Measurements from ENCODE around the gene ASPN. TPM values are rescaled to one million over a fixed set of nuclear protein-coding genes. Genes with fewer than 3 reads are reported as not detected.

ASPN gene
- total and polyA plus RNA-seq, 4 donors = 6.4 to 11.4 (median 6.9) TPM

DNA sequence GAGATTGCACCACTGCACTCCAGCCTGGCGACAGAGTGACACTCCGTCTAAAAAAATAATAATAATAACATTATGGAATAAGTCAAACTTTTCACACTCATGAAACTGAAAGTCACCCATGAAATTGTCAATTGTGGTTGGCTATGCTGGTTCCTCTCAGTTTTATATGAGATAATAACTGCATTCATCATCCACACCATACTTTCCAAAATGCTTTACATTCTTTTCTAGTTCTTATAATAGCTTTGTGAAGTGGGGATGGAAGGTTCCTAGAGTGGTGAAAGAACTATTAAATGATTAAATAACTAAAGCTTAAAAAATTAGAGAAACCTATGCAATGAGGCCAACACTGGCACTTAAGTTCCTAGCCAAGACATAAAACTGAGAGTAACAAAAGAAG is 12.6 kb upstream of the ASPN start:
- WGBS = 91% methylated on average over 2 of the region's 2 CpGs

More for the DNA sequence above, 12.6 kb upstream of the ASPN start:
- no peaks in the 10 kb centered on the region for H3K4me1 ChIP-seq (ENCODE audit: control insufficient read depth in 4 of 4, insufficient read depth in 4 of 4, low read length in 3 of 4)
- no peak for DNase-seq (ENCODE audit: low spot score)
- no peaks in the 10 kb centered on the region for H3K27me3 ChIP-seq (ENCODE audit: control insufficient read depth in 4 of 4, insufficient read depth in 4 of 4, low read length in 3 of 4)
- no peaks in the 10 kb centered on the region for H3K36me3 ChIP-seq (ENCODE audit: control insufficient read depth in 4 of 4, insufficient read depth in 3 of 4, low read depth in 1 of 4, low read length in 3 of 4)
- H3K4me3 ChIP-seq (ENCODE audit: low read depth in 1 of 3, low read length in 3 of 3) = no peak overlapping the region
- TF ChIP-seq HNF4G (IDR thresholded peaks at IDR 0.05) (no peak), REST (IDR thresholded peaks at IDR 0.05) (no peak), JUND (IDR thresholded peaks at IDR 0.05) (no peak), NR2F2 (IDR thresholded peaks at IDR 0.05) (no peak), TAF1 (conservative IDR thresholded peaks at IDR 0.05) (no peak), RAD21 (IDR thresholded peaks at IDR 0.05) (no peak), EGR1 (IDR thresholded peaks at IDR 0.05; ENCODE audit: low read depth in 2 of 2) (no peak), SP1 (IDR thresholded peaks at IDR 0.05) (no peak), FOXA1 (IDR thresholded peaks at IDR 0.05) (no peak), FOXA2 (IDR thresholded peaks at IDR 0.05) (no peak), YY1 (IDR thresholded peaks at IDR 0.05) (no peak), HNF4A (conservative IDR thresholded peaks at IDR 0.05) (no peak), CTCF (IDR thresholded peaks at IDR 0.05; ENCODE audit: low read depth, low read length, missing input control) (no peak), RXRA (IDR thresholded peaks at IDR 0.05) (no peak)
- TF ChIP-seq, protein P1, sequence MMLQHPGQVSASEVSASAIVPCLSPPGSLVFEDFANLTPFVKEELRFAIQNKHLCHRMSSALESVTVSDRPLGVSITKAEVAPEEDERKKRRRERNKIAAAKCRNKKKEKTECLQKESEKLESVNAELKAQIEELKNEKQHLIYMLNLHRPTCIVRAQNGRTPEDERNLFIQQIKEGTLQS (IDR thresholded peaks at IDR 0.05) = no peak
- TF ChIP-seq, protein P2, sequence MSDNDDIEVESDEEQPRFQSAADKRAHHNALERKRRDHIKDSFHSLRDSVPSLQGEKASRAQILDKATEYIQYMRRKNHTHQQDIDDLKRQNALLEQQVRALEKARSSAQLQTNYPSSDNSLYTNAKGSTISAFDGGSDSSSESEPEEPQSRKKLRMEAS (IDR thresholded peaks at IDR 0.05) = no peak
- TF ChIP-seq, protein P3, sequence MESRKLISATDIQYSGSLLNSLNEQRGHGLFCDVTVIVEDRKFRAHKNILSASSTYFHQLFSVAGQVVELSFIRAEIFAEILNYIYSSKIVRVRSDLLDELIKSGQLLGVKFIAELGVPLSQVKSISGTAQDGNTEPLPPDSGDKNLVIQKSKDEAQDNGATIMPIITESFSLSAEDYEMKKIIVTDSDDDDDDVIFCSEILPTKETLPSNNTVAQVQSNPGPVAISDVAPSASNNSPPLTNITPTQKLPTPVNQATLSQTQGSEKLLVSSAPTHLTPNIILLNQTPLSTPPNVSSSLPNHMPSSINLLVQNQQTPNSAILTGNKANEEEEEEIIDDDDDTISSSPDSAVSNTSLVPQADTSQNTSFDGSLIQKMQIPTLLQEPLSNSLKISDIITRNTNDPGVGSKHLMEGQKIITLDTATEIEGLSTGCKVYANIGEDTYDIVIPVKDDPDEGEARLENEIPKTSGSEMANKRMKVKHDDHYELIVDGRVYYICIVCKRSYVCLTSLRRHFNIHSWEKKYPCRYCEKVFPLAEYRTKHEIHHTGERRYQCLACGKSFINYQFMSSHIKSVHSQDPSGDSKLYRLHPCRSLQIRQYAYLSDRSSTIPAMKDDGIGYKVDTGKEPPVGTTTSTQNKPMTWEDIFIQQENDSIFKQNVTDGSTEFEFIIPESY (IDR thresholded peaks at IDR 0.05) = no peak
- no peak overlapping the region for H3K27ac ChIP-seq (ENCODE audit: low read depth in 1 of 2, low read length in 2 of 2)
- no peaks in the 10 kb centered on the region for H3K9me3 ChIP-seq (ENCODE audit: control insufficient read depth in 4 of 4, low read length in 3 of 4)
- H3K9ac ChIP-seq (ENCODE audit: low read depth in 1 of 2, low read length in 2 of 2) = no peak overlapping the region

Data from liver (tissue), 9 donors.